Caco-2 (cell line): ENCODE results near the gene OPTC. TPM values are rescaled to one million over a fixed set of nuclear protein-coding genes. Genes with fewer than 3 reads are reported as not detected.

Experiments used
- BruUV-seq: library from RNA; stranded (reverse); fragments of 400-500 nt; replicated peaks from 2 replicates; lab custom pipeline; 2021; lab: Mats Ljungman, UMichigan
- CTCF ChIA-PET: fragments of 300-600 bp; sonication (Branson Sonifier 250); formaldehyde crosslinking; loops from one replicate; lab custom pipeline; 2022; ENCODE audit warnings: antibody characterized with exemption; lab: Charles Lee
- POLR2A ChIA-PET: fragments of 300-600 bp; sonication (Branson Sonifier 250); formaldehyde crosslinking; loops from one replicate; lab custom pipeline; 2022; ENCODE audit warnings: antibody characterized with exemption; lab: Charles Lee
- DNase-seq, 2 experiments: peaks; one replicate each; pipeline versions ENCODE4 v3.0.0 to v3.0.0-alpha.2; 2020 to 2022
- H3K27me3 ChIP-seq: replicated peaks from 2 replicates; pipeline ENCODE4 v1.6.0; 2011; ENCODE audit warnings: low read length; ENCODE audit not compliant: control insufficient read depth, insufficient read depth
- H3K36me3 ChIP-seq: 2 replicates; pipeline ENCODE4 v1.5.1; 2011; ENCODE audit warnings: low read length; ENCODE audit not compliant: control insufficient read depth, insufficient read depth
- H3K4me1 ChIP-seq: fragments of 250-450 bp; sonication (Bioruptor Pico); 2 replicates; pipeline ENCODE4 v1.5.1; 2020; ENCODE audit warnings: mild to moderate bottlenecking
- H3K4me3 ChIP-seq: 2 replicates; pipeline ENCODE4 v1.5.1; 2011; ENCODE audit warnings: low read depth, mild to moderate bottlenecking, control low read depth, low read length
- H3K9me3 ChIP-seq: fragments of 250-450 bp; sonication (Bioruptor Pico); 2 replicates; pipeline ENCODE4 v1.5.1; 2020; ENCODE audit warnings: mild to moderate bottlenecking, moderate library complexity
- H3K27ac Mint-ChIP-seq: one replicate; pipeline ENCODE4 v1.8.0; 2022; ENCODE audit warnings: mixed read lengths; ENCODE audit not compliant: unreplicated experiment
- H3K27me3 Mint-ChIP-seq: one replicate; pipeline ENCODE4 v1.8.0; 2022; ENCODE audit warnings: mixed read lengths; ENCODE audit not compliant: insufficient read depth, unreplicated experiment
- H3K36me3 Mint-ChIP-seq: one replicate; pipeline ENCODE4 v1.8.0; 2022; ENCODE audit warnings: mild to moderate bottlenecking, mixed read lengths; ENCODE audit not compliant: insufficient read depth, unreplicated experiment
- H3K4me1 Mint-ChIP-seq: one replicate; pipeline ENCODE4 v1.8.0; 2022; ENCODE audit warnings: low read depth, mixed read lengths; ENCODE audit not compliant: unreplicated experiment
- H3K4me3 Mint-ChIP-seq: one replicate; pipeline ENCODE4 v1.8.0; 2022; ENCODE audit warnings: mild to moderate bottlenecking, moderate library complexity, mixed read lengths; ENCODE audit not compliant: unreplicated experiment
- H3K9me3 Mint-ChIP-seq: one replicate; pipeline ENCODE4 v1.8.0; 2022; ENCODE audit warnings: mixed read lengths; ENCODE audit not compliant: unreplicated experiment
- intact Hi-C: fragments of 100-400 bp; cut with micrococcal nuclease; formaldehyde crosslinking; loops from one replicate; pipeline ENCODE4 v1.10.0; 2022; ENCODE audit not compliant: unreplicated experiment
- total RNA-seq: library from RNA; stranded (reverse); gene quantifications from 2 replicates; pipeline ENCODE4 v1.2.3, GENCODE V29; 2022
- TF ChIP-seq, protein P1 (sequence below), 2 experiments: fragments of 200-600 bp in 1 of 2; IDR thresholded peaks; 1 replicate in 1 of 2; 2 replicates in 1 of 2; pipeline versions ENCODE4 v1.5.1 to v1.8.0; 2011 to 2022; ENCODE audit warnings: antibody characterized with exemption in 1 of 2, control low read depth in 1 of 2, inconsistent platforms in 1 of 2, low read depth in 1 of 2, low read length in 1 of 2, mild to moderate bottlenecking in 1 of 2, moderate library complexity in 1 of 2; ENCODE audit not compliant: insufficient read depth in 1 of 2, severe bottlenecking in 1 of 2, unreplicated experiment in 1 of 2

OPTC gene
- total RNA-seq, 1 experiment from 2014 or later = not detected

GRCh38 chr1:203528976-203529835 lies 35.3 kb downstream of the OPTC start:
- no peak for DNase-seq
- no peak overlapping the region for H3K4me3 Mint-ChIP-seq
- intact Hi-C loops = no loop called here
- Histone ChIP-seq H3K4me1 (no peaks in the 10 kb centered on the region), H3K27me3 (no peaks in the 10 kb centered on the region), H3K4me3 (no peak overlapping the region), H3K9me3 (no peaks in the 10 kb centered on the region), H3K36me3 (no peaks in the 10 kb centered on the region)
- no peaks in the 10 kb centered on the region for H3K27me3 Mint-ChIP-seq
- H3K9me3 Mint-ChIP-seq = no peaks in the 10 kb centered on the region
- H3K27ac Mint-ChIP-seq = no peak overlapping the region
- ChIA-PET CTCF (interaction anchor here (1.3 kb wide), 1 partner anchor 9 kb away, joined by 3 read pairs; no protein-coding TSS in a partner anchor), POLR2A (no interaction called here)
- no peaks in the 10 kb centered on the region for H3K36me3 Mint-ChIP-seq
- BruUV-seq = no TSS peak
- H3K4me1 Mint-ChIP-seq = peaks cover 9% of the 10 kb centered on the region
- TF ChIP-seq, protein P1, sequence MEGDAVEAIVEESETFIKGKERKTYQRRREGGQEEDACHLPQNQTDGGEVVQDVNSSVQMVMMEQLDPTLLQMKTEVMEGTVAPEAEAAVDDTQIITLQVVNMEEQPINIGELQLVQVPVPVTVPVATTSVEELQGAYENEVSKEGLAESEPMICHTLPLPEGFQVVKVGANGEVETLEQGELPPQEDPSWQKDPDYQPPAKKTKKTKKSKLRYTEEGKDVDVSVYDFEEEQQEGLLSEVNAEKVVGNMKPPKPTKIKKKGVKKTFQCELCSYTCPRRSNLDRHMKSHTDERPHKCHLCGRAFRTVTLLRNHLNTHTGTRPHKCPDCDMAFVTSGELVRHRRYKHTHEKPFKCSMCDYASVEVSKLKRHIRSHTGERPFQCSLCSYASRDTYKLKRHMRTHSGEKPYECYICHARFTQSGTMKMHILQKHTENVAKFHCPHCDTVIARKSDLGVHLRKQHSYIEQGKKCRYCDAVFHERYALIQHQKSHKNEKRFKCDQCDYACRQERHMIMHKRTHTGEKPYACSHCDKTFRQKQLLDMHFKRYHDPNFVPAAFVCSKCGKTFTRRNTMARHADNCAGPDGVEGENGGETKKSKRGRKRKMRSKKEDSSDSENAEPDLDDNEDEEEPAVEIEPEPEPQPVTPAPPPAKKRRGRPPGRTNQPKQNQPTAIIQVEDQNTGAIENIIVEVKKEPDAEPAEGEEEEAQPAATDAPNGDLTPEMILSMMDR (IDR thresholded peaks at IDR 0.05; ENCODE audit: insufficient read depth in 1 of 2, low read depth in 1 of 2, low read length in 1 of 2, severe bottlenecking in 1 of 2, unreplicated experiment in 1 of 2) = no peak

DNA sequence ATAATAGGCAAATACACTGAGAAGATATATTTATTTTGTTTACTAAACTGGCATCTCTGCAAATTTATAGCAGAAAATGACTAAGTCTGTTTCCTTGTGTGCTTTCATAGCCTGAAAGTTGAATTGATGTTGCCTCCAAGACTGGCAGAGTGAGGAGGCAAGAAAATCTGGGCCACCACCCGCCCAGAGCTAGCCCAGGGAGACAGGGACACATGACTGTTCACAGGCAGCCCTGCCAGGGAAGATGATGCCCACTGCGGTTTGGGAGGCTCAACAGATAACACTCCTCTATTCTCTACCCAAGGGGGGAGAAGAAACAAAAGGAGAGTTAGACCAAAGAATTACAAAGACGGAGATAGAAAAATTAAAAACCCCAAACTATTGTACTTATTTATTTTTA lies 37.1 kb downstream of the OPTC start:
- Mint-ChIP-seq H3K9me3 (no peaks in the 10 kb centered on the region), H3K36me3 (no peaks in the 10 kb centered on the region), H3K4me3 (no peak overlapping the region), H3K27me3 (no peaks in the 10 kb centered on the region), H3K27ac (no peak overlapping the region), H3K4me1 (peaks cover 9% of the 10 kb centered on the region)
- Histone ChIP-seq H3K4me3 (no peak overlapping the region), H3K9me3 (no peaks in the 10 kb centered on the region), H3K4me1 (peaks cover 5% of the 10 kb centered on the region), H3K27me3 (no peaks in the 10 kb centered on the region), H3K36me3 (no peaks in the 10 kb centered on the region)
- CTCF ChIA-PET = no interaction called here
- POLR2A ChIA-PET = interaction anchor here (0.5 kb wide), 1 partner anchor 534 kb away, joined by 4 read pairs; no protein-coding TSS in a partner anchor
- intact Hi-C loops = no loop called here
- no peak for DNase-seq
- no TSS peak for BruUV-seq
- TF ChIP-seq, protein P1 (IDR thresholded peaks at IDR 0.05; ENCODE audit: insufficient read depth in 1 of 2, low read depth in 1 of 2, low read length in 1 of 2, severe bottlenecking in 1 of 2, unreplicated experiment in 1 of 2) = no peak

GRCh38 chr1:203534012-203534411 lies 40.1 kb downstream of the OPTC start:
- ChIA-PET POLR2A (no interaction called here), CTCF (no interaction called here)
- no peak for DNase-seq
- Histone ChIP-seq H3K9me3 (no peaks in the 10 kb centered on the region), H3K36me3 (no peaks in the 10 kb centered on the region), H3K27me3 (no peaks in the 10 kb centered on the region), H3K4me1 (peaks cover 33% of the 10 kb centered on the region), H3K4me3 (no peak overlapping the region)
- TF ChIP-seq, protein P1 (IDR thresholded peaks at IDR 0.05; ENCODE audit: insufficient read depth in 1 of 2, low read depth in 1 of 2, low read length in 1 of 2, severe bottlenecking in 1 of 2, unreplicated experiment in 1 of 2) = no peak
- Mint-ChIP-seq H3K4me3 (no peak overlapping the region), H3K9me3 (no peaks in the 10 kb centered on the region), H3K4me1 (peaks cover 23% of the 10 kb centered on the region), H3K27me3 (no peaks in the 10 kb centered on the region), H3K27ac (no peak overlapping the region), H3K36me3 (peaks cover 11% of the 10 kb centered on the region)
- intact Hi-C loops = no loop called here
- BruUV-seq = no TSS peak
